ENCODE measurements around the gene SLC25A17. TPM values are rescaled to one million over a fixed set of nuclear protein-coding genes. Genes with fewer than 3 reads are reported as not detected.
"Not testable (repeated sequence)": the region's sequence is repeated elsewhere in the genome, so short reads cannot be mapped to it uniquely, and the experiment has no call there.

The SLC25A17 gene
- polyA plus RNA-seq, 1 experiment, result 28.8 TPM

DNA sequence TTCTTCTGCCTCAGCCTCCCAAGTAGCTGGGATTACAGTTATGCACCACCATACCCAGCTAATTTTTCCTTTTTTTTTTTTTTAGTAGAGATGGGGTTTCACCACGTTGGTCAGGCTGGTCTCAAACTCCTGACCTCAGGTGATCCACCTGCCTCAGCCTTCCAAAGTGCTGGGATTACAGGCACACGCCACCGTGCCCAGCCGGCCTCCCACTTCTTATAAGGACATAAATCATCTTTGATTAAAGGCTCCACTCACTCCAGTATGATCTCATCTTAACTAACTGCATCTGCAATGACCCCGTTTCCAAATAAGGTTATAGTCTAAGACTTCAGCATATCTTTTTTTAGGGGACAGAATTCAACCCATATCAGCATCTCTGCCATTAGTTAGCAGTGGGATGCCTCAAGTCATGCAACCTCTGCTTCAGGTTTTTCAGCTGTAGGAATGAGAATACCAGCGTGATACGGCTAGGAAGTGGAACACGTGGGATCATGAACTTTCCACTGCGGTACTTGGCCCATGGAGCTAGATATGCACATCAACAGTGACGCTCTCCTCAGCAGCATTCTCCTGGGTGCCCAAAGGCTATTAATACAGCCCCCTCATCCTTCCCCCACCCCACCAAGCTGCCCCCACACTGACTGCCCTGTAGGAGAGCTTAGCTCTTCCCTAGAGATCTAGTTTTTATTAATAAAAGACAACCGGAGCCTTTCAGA lies 98.4 kb downstream of the SLC25A17 start:
- POLR2A ChIA-PET, result interaction anchor here (0.7 to 1.1 kb wide), 2 partner anchors 11 to 23 kb away, joined by 7 to 8 read pairs; no protein-coding TSS in a partner anchor
- CTCF ChIA-PET, result interaction anchor here (0.6 to 1.1 kb wide), 2 partner anchors 37 to 39 kb away, joined by 3 to 4 read pairs; no protein-coding TSS in a partner anchor
- TF ChIP-seq, protein P1, sequence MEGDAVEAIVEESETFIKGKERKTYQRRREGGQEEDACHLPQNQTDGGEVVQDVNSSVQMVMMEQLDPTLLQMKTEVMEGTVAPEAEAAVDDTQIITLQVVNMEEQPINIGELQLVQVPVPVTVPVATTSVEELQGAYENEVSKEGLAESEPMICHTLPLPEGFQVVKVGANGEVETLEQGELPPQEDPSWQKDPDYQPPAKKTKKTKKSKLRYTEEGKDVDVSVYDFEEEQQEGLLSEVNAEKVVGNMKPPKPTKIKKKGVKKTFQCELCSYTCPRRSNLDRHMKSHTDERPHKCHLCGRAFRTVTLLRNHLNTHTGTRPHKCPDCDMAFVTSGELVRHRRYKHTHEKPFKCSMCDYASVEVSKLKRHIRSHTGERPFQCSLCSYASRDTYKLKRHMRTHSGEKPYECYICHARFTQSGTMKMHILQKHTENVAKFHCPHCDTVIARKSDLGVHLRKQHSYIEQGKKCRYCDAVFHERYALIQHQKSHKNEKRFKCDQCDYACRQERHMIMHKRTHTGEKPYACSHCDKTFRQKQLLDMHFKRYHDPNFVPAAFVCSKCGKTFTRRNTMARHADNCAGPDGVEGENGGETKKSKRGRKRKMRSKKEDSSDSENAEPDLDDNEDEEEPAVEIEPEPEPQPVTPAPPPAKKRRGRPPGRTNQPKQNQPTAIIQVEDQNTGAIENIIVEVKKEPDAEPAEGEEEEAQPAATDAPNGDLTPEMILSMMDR (IDR thresholded peaks at IDR 0.05; ENCODE audit: low read depth, low read length), result no peak
- H3K27me3 ChIP-seq (ENCODE audit: control insufficient read depth, insufficient read depth, low read length), result no peaks in the 10 kb centered on the region
- no peak for DNase-seq (ENCODE audit: low read depth, low spot score)
- no peak overlapping the region for H3K27ac ChIP-seq (ENCODE audit: low read depth, low read length)
- no peaks in the 10 kb centered on the region for H3K9me3 ChIP-seq (ENCODE audit: control insufficient read depth, insufficient read depth, low read length)
- H3K4me3 ChIP-seq (ENCODE audit: low read depth, low read length), result no peak overlapping the region

DNA sequence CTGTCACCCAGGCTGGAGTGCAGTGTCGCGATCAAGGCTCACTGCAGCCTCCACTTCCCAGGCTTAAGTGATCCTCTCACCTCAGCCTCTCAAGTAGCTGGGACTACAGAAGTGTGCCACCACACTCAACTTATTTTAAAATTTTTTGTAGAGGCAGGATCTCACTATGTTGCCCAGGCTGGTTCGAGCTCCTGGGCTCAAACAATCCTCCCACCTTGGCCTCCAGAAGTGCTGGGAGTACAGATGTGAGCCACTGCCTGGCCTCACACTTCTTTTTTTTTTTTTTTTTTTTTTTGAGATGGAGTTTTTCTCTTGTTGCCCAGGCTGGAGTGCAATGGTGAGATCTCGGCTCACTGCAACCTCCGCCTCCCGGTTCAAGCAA lies 99.0 kb downstream of the SLC25A17 start:
- DNase-seq (ENCODE audit: low read depth, low spot score); H3K27ac ChIP-seq (ENCODE audit: low read depth, low read length); H3K27me3 ChIP-seq (ENCODE audit: control insufficient read depth, insufficient read depth, low read length); CTCF ChIA-PET; H3K4me3 ChIP-seq (ENCODE audit: low read depth, low read length); H3K9me3 ChIP-seq (ENCODE audit: control insufficient read depth, insufficient read depth, low read length): not testable (repeated sequence)
- POLR2A ChIA-PET, result interaction anchor here (0.7 kb wide), 1 partner anchor 23 kb away, joined by 8 read pairs; no protein-coding TSS in a partner anchor

Small RNA genes lying within 50 kb of the gene (small RNA-seq; reads per million reads assigned to genes)
- gene JTBP1 (ENCODE audit: insufficient read length, low read depth) (not detected), gene MIR4766 (ENCODE audit: insufficient read length, low read depth) (4.6 reads per million, percentile 46 among the genes with 10 or more reads in this experiment)

Other genes starting within 250 kb of the SLC25A17 start
- gene MRTFA, start 182.6 kb downstream of the SLC25A17 start, polyA plus RNA-seq (2011; rRNA removed), result 6.8 and 11.6 TPM in 2 replicates
- gene MCHR1, start 139.9 kb downstream of the SLC25A17 start, polyA plus RNA-seq (2011; rRNA removed), result 2.3 and 3.1 TPM in 2 replicates
- 193 and 271 TPM in 2 replicates for gene ST13, start 37.3 kb upstream of the SLC25A17 start, polyA plus RNA-seq (2011; rRNA removed)
- 22.7 and 26.3 TPM in 2 replicates for gene XPNPEP3, start 37.8 kb upstream of the SLC25A17 start, polyA plus RNA-seq (2011; rRNA removed)
- gene DNAJB7, start 42.8 kb upstream of the SLC25A17 start, polyA plus RNA-seq (2011; rRNA removed), result not detected in 2 replicates
- 71.7 and 104 TPM in 2 replicates for gene RBX1, start 132.0 kb upstream of the SLC25A17 start, polyA plus RNA-seq (2011; rRNA removed)

Measured in AG04450 (cell line).